Measurements from ENCODE around the gene TMEM270.
A peak's percentile ranks its signal among the peaks of the same experiment; 100 is the strongest.
"Not testable (repeated sequence)": the region's sequence is repeated elsewhere in the genome, so short reads cannot be mapped to it uniquely, and the experiment has no call there.

Gene TMEM270

DNA sequence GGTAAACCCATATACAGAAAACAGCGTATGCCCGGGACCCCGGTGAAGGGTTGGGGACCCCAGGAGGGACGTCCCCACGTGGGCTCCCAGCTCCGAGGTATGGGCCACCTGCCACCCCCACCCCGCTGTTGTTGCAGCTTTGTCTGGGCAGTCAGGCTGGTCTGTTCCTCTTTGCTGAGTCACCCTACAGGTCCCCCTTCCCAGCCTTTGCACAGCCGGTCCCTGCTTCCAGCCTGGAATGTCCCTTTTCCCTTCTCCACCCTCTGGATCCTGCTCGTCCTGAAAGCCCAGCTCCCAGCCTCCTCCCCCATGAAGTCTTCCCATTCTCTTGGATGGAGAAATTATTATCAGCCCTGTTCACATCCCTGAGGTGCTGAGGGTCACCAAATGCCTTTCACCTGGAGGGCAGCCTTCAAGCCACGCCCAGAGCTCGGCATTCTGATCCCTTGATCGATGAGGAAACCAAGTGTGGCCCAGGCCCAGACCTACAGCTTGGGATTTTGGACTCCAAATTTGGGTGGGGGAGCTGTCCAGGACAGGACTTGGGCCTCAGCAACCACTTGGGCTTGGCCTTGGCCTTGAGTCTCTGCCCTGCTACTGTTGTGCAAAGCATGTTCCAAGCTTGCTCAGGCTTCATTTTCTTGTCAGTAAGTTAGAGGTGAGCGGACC lies 27.6 kb upstream of the TMEM270 start:
- Histone ChIP-seq H3K4ac (ENCODE audit: low read depth in 1 of 2, low read length in 2 of 2) (peak overlapping the region in 1 of 2 experiments; percentile 46), H4K8ac (ENCODE audit: low read length) (no peak overlapping the region), H3K27ac (ENCODE audit: low read length, poor library complexity, severe bottlenecking) (no peak overlapping the region), H3K36me3 (ENCODE audit: control insufficient read depth in 1 of 2, insufficient read depth in 2 of 2, low read depth in 1 of 2, low read length in 2 of 2) (no peaks in the 10 kb centered on the region), H3K27me3 (ENCODE audit: control insufficient read depth in 1 of 2, insufficient read depth in 1 of 2, low read length in 2 of 2) (no peaks in the 10 kb centered on the region), H3K23ac (ENCODE audit: low read length in 2 of 2) (no peak overlapping the region), H3K9ac (ENCODE audit: low read length) (no peak overlapping the region), H2BK5ac (ENCODE audit: low read depth, low read length, poor library complexity, severe bottlenecking) (no peak overlapping the region), H2AK5ac (ENCODE audit: low read length, severe bottlenecking) (peak overlapping the region; percentile 15), H3K79me1 (replicated peaks; ENCODE audit: low read length, poor library complexity, severe bottlenecking) (no peaks in the 10 kb centered on the region), H2BK15ac (ENCODE audit: low read depth, poor library complexity, severe bottlenecking) (peak overlapping the region; percentile 68), H3K4me3 (ENCODE audit: insufficient read depth in 1 of 2, low read depth in 1 of 2, low read length in 2 of 2) (no peak overlapping the region), H3K4me1 (ENCODE audit: control insufficient read depth, insufficient read depth, low read depth, low read length) (peaks cover 25% of the 10 kb centered on the region), H3K4me2 (ENCODE audit: low read length, poor library complexity, severe bottlenecking) (no peak overlapping the region), H3K18ac (ENCODE audit: low read depth in 1 of 2, low read length in 2 of 2) (peak overlapping the region in 1 of 2 experiments; percentile 49), H2AFZ (ENCODE audit: low read depth, low read length) (no peak overlapping the region), H3K14ac (ENCODE audit: low read length in 2 of 2) (no peak overlapping the region), H2BK120ac (ENCODE audit: low read depth, low read length) (no peak overlapping the region), H4K91ac (ENCODE audit: low read length) (peak overlapping the region; percentile 32), H3K9me3 (ENCODE audit: control insufficient read depth, low read length) (no peaks in the 10 kb centered on the region), H2BK12ac (ENCODE audit: low read length in 2 of 2) (peak overlapping the region in 1 of 2 experiments; percentile 86)
- WGBS: 65% methylated on average over 13 of the region's 13 CpGs
- peak; percentile 32 for DNase-seq

DNA sequence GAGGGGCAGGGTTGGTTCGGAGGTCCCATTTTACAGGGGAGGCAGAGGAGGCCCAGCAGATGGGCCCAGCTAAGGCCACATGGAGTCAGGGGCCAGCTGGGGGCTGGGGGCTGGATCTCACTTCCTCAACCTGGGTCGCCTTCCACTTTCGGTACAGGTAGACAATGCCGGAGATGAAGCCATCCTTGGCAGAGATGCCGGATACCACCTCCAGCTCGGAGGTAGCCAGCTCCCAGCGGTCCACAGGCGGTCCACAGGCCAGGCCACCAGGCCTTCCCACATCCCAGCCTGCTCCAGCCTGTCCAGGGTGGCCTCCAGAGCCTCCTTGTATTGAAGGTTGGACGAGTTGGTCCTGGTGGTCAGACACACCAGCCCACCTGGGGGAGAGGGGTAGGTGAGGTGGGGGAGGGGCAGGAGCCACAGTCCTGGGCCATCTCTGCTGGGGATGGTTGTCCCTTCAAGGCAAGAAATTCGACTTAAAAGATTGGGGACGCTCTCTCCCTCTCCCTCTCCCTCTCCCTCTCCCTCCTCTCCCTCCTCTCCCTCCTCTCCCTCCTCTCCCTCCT lies 26.2 kb upstream of the TMEM270 start:
- Histone ChIP-seq H3K18ac (ENCODE audit: low read depth in 1 of 2, low read length in 2 of 2) (no peak overlapping the region), H3K4me3 (ENCODE audit: insufficient read depth in 1 of 2, low read depth in 1 of 2, low read length in 2 of 2) (no peak overlapping the region), H3K36me3 (ENCODE audit: control insufficient read depth in 1 of 2, insufficient read depth in 2 of 2, low read depth in 1 of 2, low read length in 2 of 2) (peaks cover 0 to 1% of the 10 kb centered on the region in 2 experiments), H2AFZ (ENCODE audit: low read depth, low read length) (no peak overlapping the region), H4K8ac (ENCODE audit: low read length) (no peak overlapping the region), H3K9ac (ENCODE audit: low read length) (no peak overlapping the region), H3K4ac (ENCODE audit: low read depth in 1 of 2, low read length in 2 of 2) (no peak overlapping the region), H3K14ac (ENCODE audit: low read length in 2 of 2) (no peak overlapping the region), H2BK12ac (ENCODE audit: low read length in 2 of 2) (no peak overlapping the region), H3K4me1 (ENCODE audit: control insufficient read depth, insufficient read depth, low read depth, low read length) (peaks cover 25% of the 10 kb centered on the region), H3K79me1 (replicated peaks; ENCODE audit: low read length, poor library complexity, severe bottlenecking) (no peaks in the 10 kb centered on the region), H3K9me3 (ENCODE audit: control insufficient read depth, low read length) (no peaks in the 10 kb centered on the region), H3K27me3 (ENCODE audit: control insufficient read depth in 1 of 2, insufficient read depth in 1 of 2, low read length in 2 of 2) (no peaks in the 10 kb centered on the region), H3K27ac (ENCODE audit: low read length, poor library complexity, severe bottlenecking) (no peak overlapping the region), H2BK5ac (ENCODE audit: low read depth, low read length, poor library complexity, severe bottlenecking) (no peak overlapping the region), H2BK15ac (ENCODE audit: low read depth, poor library complexity, severe bottlenecking) (no peak overlapping the region), H2BK120ac (ENCODE audit: low read depth, low read length) (no peak overlapping the region), H3K23ac (ENCODE audit: low read length in 2 of 2) (no peak overlapping the region), H2AK5ac (ENCODE audit: low read length, severe bottlenecking) (no peak overlapping the region), H4K91ac (ENCODE audit: low read length) (no peak overlapping the region), H3K4me2 (ENCODE audit: low read length, poor library complexity, severe bottlenecking) (no peak overlapping the region)
- no peak for DNase-seq
- WGBS: 90% methylated on average over 9 of the region's 11 CpGs

DNA sequence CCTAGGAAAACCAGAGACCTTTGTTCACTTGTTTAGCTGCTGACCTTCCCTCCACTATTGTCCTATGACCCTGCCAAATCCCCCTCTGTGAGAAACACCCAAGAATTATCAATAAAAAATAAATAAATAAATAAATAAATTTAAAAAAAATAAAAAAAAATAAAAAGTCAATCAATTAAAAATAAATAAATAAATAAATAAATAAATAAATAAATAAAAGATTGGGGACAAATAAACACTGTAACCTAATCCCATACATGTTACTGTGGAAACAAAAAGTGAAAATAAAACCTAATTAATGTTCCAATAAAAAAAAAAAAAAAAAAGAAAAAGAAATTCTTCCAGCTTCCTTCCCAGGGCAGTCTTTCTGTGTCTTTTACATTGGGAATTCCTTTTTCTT lies 23.8 kb upstream of the TMEM270 start:
- H4K91ac ChIP-seq (ENCODE audit: low read length); H2AK5ac ChIP-seq (ENCODE audit: low read length, severe bottlenecking); H3K4me3 ChIP-seq (ENCODE audit: insufficient read depth in 1 of 2, low read depth in 1 of 2, low read length in 2 of 2); H3K4ac ChIP-seq (ENCODE audit: low read depth in 1 of 2, low read length in 2 of 2); H2AFZ ChIP-seq (ENCODE audit: low read depth, low read length); H3K9me3 ChIP-seq (ENCODE audit: control insufficient read depth, low read length); H2BK15ac ChIP-seq (ENCODE audit: low read depth, poor library complexity, severe bottlenecking); H3K9ac ChIP-seq (ENCODE audit: low read length); H3K18ac ChIP-seq (ENCODE audit: low read depth in 1 of 2, low read length in 2 of 2); H4K8ac ChIP-seq (ENCODE audit: low read length); H2BK120ac ChIP-seq (ENCODE audit: low read depth, low read length); H3K79me1 ChIP-seq (replicated peaks; ENCODE audit: low read length, poor library complexity, severe bottlenecking); H3K27ac ChIP-seq (ENCODE audit: low read length, poor library complexity, severe bottlenecking); H3K4me2 ChIP-seq (ENCODE audit: low read length, poor library complexity, severe bottlenecking); H3K27me3 ChIP-seq (ENCODE audit: control insufficient read depth in 1 of 2, insufficient read depth in 1 of 2, low read length in 2 of 2); H2BK12ac ChIP-seq (ENCODE audit: low read length in 2 of 2); DNase-seq; H3K14ac ChIP-seq (ENCODE audit: low read length in 2 of 2); H3K23ac ChIP-seq (ENCODE audit: low read length in 2 of 2); H2BK5ac ChIP-seq (ENCODE audit: low read depth, low read length, poor library complexity, severe bottlenecking): not testable (repeated sequence)
- Histone ChIP-seq H3K36me3 (ENCODE audit: control insufficient read depth in 1 of 2, insufficient read depth in 2 of 2, low read depth in 1 of 2, low read length in 2 of 2) (peaks cover 0 to 11% of the 10 kb centered on the region in 2 experiments), H3K4me1 (ENCODE audit: control insufficient read depth, insufficient read depth, low read depth, low read length) (peaks cover 21% of the 10 kb centered on the region)

DNA sequence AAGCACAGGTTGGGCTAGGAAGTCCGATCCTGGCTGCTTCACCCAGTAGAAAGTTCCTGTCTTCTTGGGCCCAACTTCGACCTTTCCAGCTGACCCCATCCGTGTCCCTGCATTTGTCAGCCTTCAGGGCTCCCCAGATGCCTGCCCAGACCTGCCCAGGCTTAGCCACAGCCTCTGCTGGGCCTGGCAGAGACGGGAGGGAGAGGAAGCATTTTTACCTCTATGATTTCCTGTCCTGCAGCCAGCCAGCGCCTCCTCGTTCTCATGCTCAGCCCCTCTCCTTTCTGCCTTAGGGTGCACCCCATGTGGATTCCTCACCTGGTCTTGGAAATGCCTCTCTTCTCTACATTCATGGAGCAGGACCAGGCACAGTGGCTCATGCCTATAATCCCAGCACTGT lies 22.3 kb upstream of the TMEM270 start:
- Histone ChIP-seq H3K18ac (ENCODE audit: low read depth in 1 of 2, low read length in 2 of 2) (no peak overlapping the region), H3K27me3 (ENCODE audit: control insufficient read depth in 1 of 2, insufficient read depth in 1 of 2, low read length in 2 of 2) (no peaks in the 10 kb centered on the region), H2BK12ac (ENCODE audit: low read length in 2 of 2) (no peak overlapping the region), H3K23ac (ENCODE audit: low read length in 2 of 2) (no peak overlapping the region), H3K9ac (ENCODE audit: low read length) (no peak overlapping the region), H3K4me2 (ENCODE audit: low read length, poor library complexity, severe bottlenecking) (no peak overlapping the region), H2BK15ac (ENCODE audit: low read depth, poor library complexity, severe bottlenecking) (no peak overlapping the region), H2AK5ac (ENCODE audit: low read length, severe bottlenecking) (no peak overlapping the region), H3K36me3 (ENCODE audit: control insufficient read depth in 1 of 2, insufficient read depth in 2 of 2, low read depth in 1 of 2, low read length in 2 of 2) (peaks cover 0 to 11% of the 10 kb centered on the region in 2 experiments), H2BK5ac (ENCODE audit: low read depth, low read length, poor library complexity, severe bottlenecking) (no peak overlapping the region), H3K4me3 (ENCODE audit: insufficient read depth in 1 of 2, low read depth in 1 of 2, low read length in 2 of 2) (no peak overlapping the region), H3K27ac (ENCODE audit: low read length, poor library complexity, severe bottlenecking) (no peak overlapping the region), H3K79me1 (replicated peaks; ENCODE audit: low read length, poor library complexity, severe bottlenecking) (peaks cover 8% of the 10 kb centered on the region), H3K4me1 (ENCODE audit: control insufficient read depth, insufficient read depth, low read depth, low read length) (peaks cover 15% of the 10 kb centered on the region), H3K4ac (ENCODE audit: low read depth in 1 of 2, low read length in 2 of 2) (no peak overlapping the region), H2BK120ac (ENCODE audit: low read depth, low read length) (no peak overlapping the region), H4K91ac (ENCODE audit: low read length) (no peak overlapping the region), H4K8ac (ENCODE audit: low read length) (no peak overlapping the region), H3K9me3 (ENCODE audit: control insufficient read depth, low read length) (no peaks in the 10 kb centered on the region), H3K14ac (ENCODE audit: low read length in 2 of 2) (no peak overlapping the region), H2AFZ (ENCODE audit: low read depth, low read length) (no peak overlapping the region)
- DNase-seq: no peak
- 90% methylated on average over 6 of the region's 6 CpGs for WGBS

Measured in mesenchymal stem cell (in vitro differentiated cells and primary cell).